Urinary bladder (tissue), 4 donors: Measurements from ENCODE around the gene KLF16. TPM values are rescaled to one million over a fixed set of nuclear protein-coding genes. Genes with fewer than 3 reads are reported as not detected.
A peak's percentile ranks its signal among the peaks of the same experiment; 100 is the strongest.
"Not testable (repeated sequence)": the region's sequence is repeated elsewhere in the genome, so short reads cannot be mapped to it uniquely, and the experiment has no call there.

Source experiments
- DNase-seq: peaks from one replicate; pipeline ENCODE4 v3.0.0-alpha.2; 2015; ENCODE audit errors: extremely low spot score
- H3K27ac ChIP-seq: one replicate; pipeline ENCODE4 v1.5.1; 2013; ENCODE audit warnings: low read depth, mild to moderate bottlenecking, moderate library complexity
- H3K36me3 ChIP-seq: one replicate; pipeline ENCODE4 v1.6.1; 2013; ENCODE audit warnings: mild to moderate bottlenecking, moderate library complexity; ENCODE audit not compliant: insufficient read depth
- H3K4me1 ChIP-seq: one replicate; pipeline ENCODE4 v1.6.1; 2013; ENCODE audit warnings: mild to moderate bottlenecking, moderate library complexity; ENCODE audit not compliant: insufficient read depth
- H3K4me3 ChIP-seq: one replicate; pipeline ENCODE4 v1.5.1; 2013; ENCODE audit warnings: low read depth, low read length
- WGBS: extraction: QIAGEN DNeasy Blood & Tissue Kit; methylation state at CpG from one replicate; pipeline ENCODE4 v1.1.7; 2013; 5-methylcytosine and 5-hydroxymethylcytosine counted together
- polyA plus RNA-seq: library from polyadenylated mRNA; stranded (reverse); fragments of 200-250 nt; gene quantifications from one replicate; pipeline ENCODE4 v1.2.3, GENCODE V29; 2013
- total RNA-seq: library from RNA; depleted of rRNA; stranded (reverse); fragments of >200 nt; gene quantifications from one replicate; pipeline ENCODE4 v1.2.3, GENCODE V29; 2014
- donor health status: healthy with polysubstance abuse.
- donor health status: healthy.

KLF16 gene
- total and polyA plus RNA-seq, 2 donors = 3.6 to 17.6 TPM

DNA sequence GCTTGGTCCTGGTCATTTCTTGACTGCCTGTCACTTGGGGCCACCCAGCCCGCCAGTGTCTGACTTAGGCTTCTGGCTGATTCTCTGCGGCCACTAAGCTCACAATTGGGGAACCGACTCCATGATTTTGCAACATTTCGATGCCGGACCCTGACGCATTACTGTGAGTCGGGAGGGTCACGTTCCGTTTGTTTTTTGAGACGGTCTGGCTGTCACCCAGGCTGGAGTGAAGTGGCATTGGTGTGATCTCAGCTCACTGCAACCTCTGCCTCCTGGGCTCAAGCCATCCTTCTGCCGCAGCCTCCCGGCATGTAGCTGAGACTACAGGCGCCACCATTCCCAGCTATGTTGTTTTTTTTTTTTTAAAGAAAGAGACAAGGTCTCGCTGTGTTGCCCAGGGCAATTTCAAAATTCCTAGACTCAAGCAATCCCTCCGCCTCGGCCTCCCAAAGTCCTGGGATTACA, 38.6 kb upstream of the KLF16 start:
- 87% methylated on average over 16 of the region's 16 CpGs for WGBS
- DNase-seq = no peak
- H3K27ac ChIP-seq = no peak overlapping the region
- no peak overlapping the region for H3K4me3 ChIP-seq
- H3K36me3 ChIP-seq = no peaks in the 10 kb centered on the region
- no peaks in the 10 kb centered on the region for H3K4me1 ChIP-seq

DNA sequence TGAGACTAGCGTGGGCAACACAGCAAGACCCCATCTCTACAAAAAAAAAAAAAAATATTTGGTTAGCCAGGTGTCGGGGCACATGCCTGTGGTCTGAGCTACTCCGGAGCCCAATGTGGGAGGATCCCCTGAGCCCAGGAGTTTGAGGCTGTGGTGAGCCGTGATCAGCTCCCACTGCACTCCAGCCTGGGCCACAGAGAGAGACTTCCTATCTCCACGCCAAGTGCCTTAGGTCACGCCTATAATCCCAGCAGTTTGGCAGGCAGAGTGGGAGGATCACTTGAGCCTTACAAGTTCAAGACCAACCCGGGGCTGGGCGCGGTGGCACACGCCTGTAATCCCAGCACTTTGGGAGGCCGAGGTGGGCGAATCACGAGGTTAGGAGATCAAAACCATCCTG, 33.1 kb upstream of the KLF16 start:
- Histone ChIP-seq H3K4me1 (no peaks in the 10 kb centered on the region), H3K4me3 (no peak overlapping the region), H3K36me3 (no peaks in the 10 kb centered on the region), H3K27ac (no peak overlapping the region)
- 80% methylated on average over 13 of the region's 13 CpGs for WGBS
- DNase-seq = no peak

DNA sequence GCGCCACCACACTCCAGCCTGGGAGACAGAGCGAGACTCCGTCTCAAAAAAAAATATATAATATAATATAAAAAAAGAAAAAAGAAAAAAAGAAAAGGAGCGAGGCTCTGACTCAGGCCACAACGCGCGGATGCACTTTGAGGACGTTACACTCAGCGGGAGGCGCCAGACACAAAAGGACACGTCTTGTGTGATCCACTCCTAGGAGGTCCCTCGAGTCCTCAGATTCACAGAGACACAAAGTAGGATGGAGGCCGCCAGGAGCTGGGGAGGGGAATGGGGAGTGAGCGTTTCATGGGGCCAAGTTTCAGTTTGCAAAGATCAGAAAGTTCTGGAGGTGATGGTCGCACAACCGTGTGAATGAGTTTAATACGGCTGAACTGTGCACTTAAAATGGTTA, 30.4 kb upstream of the KLF16 start:
- Histone ChIP-seq H3K27ac (no peak overlapping the region), H3K36me3 (no peaks in the 10 kb centered on the region), H3K4me1 (no peaks in the 10 kb centered on the region), H3K4me3 (no peak overlapping the region)
- 81% methylated on average over 17 of the region's 17 CpGs for WGBS
- no peak for DNase-seq

- no peaks in the 10 kb centered on the region for H3K36me3 ChIP-seq
- DNase-seq = no peak
- no peak overlapping the region for H3K4me3 ChIP-seq
- WGBS = 98% methylated on average over 1 of the region's 1 CpG
- no peaks in the 10 kb centered on the region for H3K4me1 ChIP-seq
- no peak overlapping the region for H3K27ac ChIP-seq
Observed at GRCh38 chr19:1889907-1890306, 26.5 kb upstream of the KLF16 start.

- peaks cover 2% of the 10 kb centered on the region for H3K4me1 ChIP-seq
- DNase-seq = no peak
- WGBS = 72% methylated on average over 5 of the region's 5 CpGs
- no peak overlapping the region for H3K27ac ChIP-seq
- no peak overlapping the region for H3K4me3 ChIP-seq
- H3K36me3 ChIP-seq = no peaks in the 10 kb centered on the region
Observed at GRCh38 chr19:1888385-1888784, 25.0 kb upstream of the KLF16 start.

DNA sequence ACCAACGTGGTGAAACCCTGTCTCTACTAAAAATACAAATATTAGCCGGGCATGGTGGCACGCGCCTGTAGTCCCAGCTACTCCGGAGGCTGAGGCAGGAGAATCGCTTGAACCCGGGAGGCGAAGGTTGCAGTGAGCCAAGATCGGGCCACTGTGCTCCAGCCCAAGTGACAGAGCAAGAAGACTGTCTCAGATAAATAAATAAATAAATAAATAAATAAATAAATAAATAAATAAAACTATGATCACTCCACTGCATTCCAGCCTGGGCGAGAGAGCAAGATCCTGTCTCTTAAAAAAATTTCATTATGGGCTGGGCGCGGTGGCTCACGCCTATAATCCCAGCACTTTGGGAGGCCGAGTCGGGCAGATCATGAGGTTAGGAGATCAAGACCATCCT, 23.0 kb upstream of the KLF16 start:
- not testable (repeated sequence) for H3K27ac ChIP-seq, H3K36me3 ChIP-seq, DNase-seq, H3K4me3 ChIP-seq, H3K4me1 ChIP-seq
- 94% methylated on average over 15 of the region's 15 CpGs for WGBS

GRCh38 chr19:1885398-1886119, 22.2 kb upstream of the KLF16 start, which contains the start of gene ABHD17A:
ABHD17A (minus strand) TSS chr19:1885496; CDS start chr19:1881566, 3,930 bp downstream.
- not testable (repeated sequence) for H3K36me3 ChIP-seq, H3K4me1 ChIP-seq
- Histone ChIP-seq H3K27ac (peak within 1 kb of the TSS; percentile 90), H3K4me3 (peak within 1 kb of the TSS; percentile 96)
- WGBS = 21% methylated on average over 44 of the region's 46 CpGs
- peak; percentile 78 for DNase-seq

DNA sequence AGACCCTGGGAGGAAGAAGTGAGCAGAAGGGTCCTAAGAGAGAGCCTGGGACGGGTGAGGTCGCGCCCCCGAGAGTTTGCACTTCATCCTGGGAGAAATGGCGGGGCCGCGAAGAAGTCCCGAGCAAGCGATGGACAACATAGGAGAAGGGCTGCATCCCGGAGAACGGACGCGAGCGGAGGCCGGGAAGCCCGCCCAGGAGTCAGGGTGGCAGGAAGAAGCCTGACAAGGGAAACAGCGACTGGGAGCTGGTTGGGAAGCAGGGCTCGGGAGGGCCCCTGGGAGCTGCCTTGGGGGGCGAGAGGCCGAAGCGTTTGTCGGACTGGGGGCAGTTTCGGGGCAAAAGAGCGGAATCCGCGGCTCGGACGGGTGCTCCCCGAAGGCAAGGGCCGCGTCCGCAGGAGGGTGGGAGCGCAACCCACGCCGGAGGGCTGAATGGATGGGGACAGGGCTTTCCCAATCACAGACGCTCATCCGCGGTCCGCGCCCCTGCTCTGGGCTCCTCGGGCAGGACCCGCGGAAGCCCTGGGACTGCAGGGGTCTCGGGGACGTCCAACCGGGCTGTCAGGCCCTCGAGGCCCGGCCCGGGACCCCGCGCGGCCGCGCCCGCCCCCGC, 21.4 kb upstream of the KLF16 start:
- WGBS = under 1% methylated on average over 56 of the region's 56 CpGs
- H3K27ac ChIP-seq = peak overlapping the region; percentile 90
- peak overlapping the region; percentile 96 for H3K4me3 ChIP-seq
- H3K4me1 ChIP-seq = peaks cover 2% of the 10 kb centered on the region
- no peak for DNase-seq
- no peaks in the 10 kb centered on the region for H3K36me3 ChIP-seq

DNA sequence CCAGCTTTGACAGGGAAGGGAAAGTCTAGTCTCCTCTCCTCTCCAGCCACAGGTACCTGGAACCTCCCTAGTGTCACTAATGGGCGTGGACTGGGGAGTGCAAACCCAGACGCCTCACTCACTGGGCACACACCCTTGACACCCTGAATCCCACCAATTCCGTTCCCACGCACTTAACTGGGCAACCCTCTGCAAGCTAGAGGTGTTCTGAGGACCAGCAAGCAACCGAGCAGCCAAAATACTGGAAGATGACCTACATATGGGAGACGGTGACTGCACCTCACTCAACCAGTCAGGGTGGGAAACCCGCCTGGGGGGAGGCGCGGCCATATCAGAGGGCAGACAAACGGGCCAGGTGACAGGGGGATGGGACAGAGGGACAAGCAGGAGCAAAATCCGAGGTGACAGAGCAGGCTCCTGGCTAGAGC, 20.9 kb upstream of the KLF16 start:
- DNase-seq = no peak
- H3K36me3 ChIP-seq = no peaks in the 10 kb centered on the region
- H3K4me1 ChIP-seq = peaks cover 2% of the 10 kb centered on the region
- H3K27ac ChIP-seq = no peak overlapping the region
- H3K4me3 ChIP-seq = peak overlapping the region; percentile 96
- 3% methylated on average over 11 of the region's 11 CpGs for WGBS

DNA sequence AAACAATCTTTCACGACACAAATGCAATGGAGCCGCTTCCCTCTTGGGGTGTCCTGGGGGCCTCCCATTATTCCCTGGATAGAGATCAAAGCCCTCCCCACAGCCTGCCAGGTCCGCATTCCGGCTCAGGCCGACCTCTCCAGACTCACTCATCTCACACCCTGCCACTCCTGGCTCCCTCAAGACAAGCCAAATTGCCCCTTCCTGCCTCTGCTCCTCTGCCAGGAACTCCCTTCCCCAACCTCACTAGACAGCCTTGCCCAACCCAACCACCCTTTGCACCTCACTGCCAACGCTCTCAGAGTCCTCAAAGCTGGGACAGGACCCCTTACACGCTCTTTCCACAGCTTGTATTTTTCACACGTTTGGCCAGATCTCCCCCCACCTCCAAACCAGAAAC, 20.4 kb upstream of the KLF16 start:
- DNase-seq = no peak
- H3K27ac ChIP-seq = peak overlapping the region; percentile 40
- 30% methylated on average over 8 of the region's 8 CpGs for WGBS
- peaks cover 2% of the 10 kb centered on the region for H3K4me1 ChIP-seq
- no peaks in the 10 kb centered on the region for H3K36me3 ChIP-seq
- peak overlapping the region; percentile 96 for H3K4me3 ChIP-seq

- WGBS = 69% methylated on average over 25 of the region's 25 CpGs
- H3K4me1 ChIP-seq = peaks cover 2% of the 10 kb centered on the region
- no peak overlapping the region for H3K4me3 ChIP-seq
- H3K27ac ChIP-seq = no peak overlapping the region
- H3K36me3 ChIP-seq = no peaks in the 10 kb centered on the region
- DNase-seq = no peak
Observed at GRCh38 chr19:1882786-1883692, 19.7 kb upstream of the KLF16 start.

GRCh38 chr19:1882089-1882785, 18.9 kb upstream of the KLF16 start:
- no peaks in the 10 kb centered on the region for H3K36me3 ChIP-seq
- no peak overlapping the region for H3K4me3 ChIP-seq
- no peak for DNase-seq
- H3K4me1 ChIP-seq = peaks cover 2% of the 10 kb centered on the region
- 67% methylated on average over 31 of the region's 31 CpGs for WGBS
- no peak overlapping the region for H3K27ac ChIP-seq
